GM23338 (cell line): Measurements from ENCODE around the gene ZBTB1.

Experiments
- CREB1 ChIP-seq: fragments of 250-450 bp; sonication (Bioruptor Pico); IDR thresholded peaks from 2 replicates; pipeline ENCODE4 v1.5.0; 2020; ENCODE audit warnings: low read depth, mild to moderate bottlenecking, moderate library complexity
- ETS1 ChIP-seq: IDR thresholded peaks from 2 replicates; pipeline ENCODE4 v1.6.1; 2016; ENCODE audit warnings: antibody characterized with exemption
- EZH2 ChIP-seq: fragments of 200-600 bp; sonication (generic); IDR thresholded peaks from one replicate; pipeline ENCODE4 v1.8.0; 2017; ENCODE audit warnings: antibody characterized with exemption, mild to moderate bottlenecking, low read depth; ENCODE audit not compliant: unreplicated experiment
- EZH2phosphoT487 ChIP-seq: fragments of 200-600 bp; sonication (generic); IDR thresholded peaks from one replicate; pipeline ENCODE4 v1.8.1; 2018; ENCODE audit warnings: antibody characterized with exemption; ENCODE audit not compliant: unreplicated experiment
- JUNB ChIP-seq: IDR thresholded peaks from one replicate; pipeline ENCODE4 v1.6.1; 2016; ENCODE audit warnings: antibody characterized with exemption; ENCODE audit not compliant: unreplicated experiment
- NANOG ChIP-seq: IDR thresholded peaks from 2 replicates; pipeline ENCODE4 v1.6.1; 2016; ENCODE audit warnings: antibody characterized with exemption, borderline replicate concordance
- POLR2AphosphoS5 ChIP-seq: IDR thresholded peaks from 2 replicates; pipeline ENCODE4 v1.6.1; 2016; ENCODE audit warnings: antibody characterized with exemption, low read depth
- REST ChIP-seq: IDR thresholded peaks from one replicate; pipeline ENCODE4 v1.6.1; 2018; ENCODE audit warnings: antibody characterized with exemption; ENCODE audit not compliant: unreplicated experiment
- ZNF114 ChIP-seq: fragments of 250-450 bp; sonication (Bioruptor Pico); IDR thresholded peaks from 2 replicates; pipeline ENCODE4 v1.5.0; 2020; ENCODE audit warnings: mild to moderate bottlenecking, moderate library complexity
- ZNF331 ChIP-seq: fragments of 250-450 bp; sonication (Bioruptor Pico); IDR thresholded peaks from 2 replicates; pipeline ENCODE4 v1.5.0; 2020; ENCODE audit warnings: low read depth, mild to moderate bottlenecking, moderate library complexity
- TF ChIP-seq, protein P1 (sequence below), 2 experiments: fragments of 200-600 bp in 1 of 2; sonication (generic) in 1 of 2; conservative IDR thresholded peaks; 2 replicates each; pipeline versions ENCODE4 v1.5.1 to v1.6.1; 2016 to 2017; ENCODE audit warnings: antibody characterized with exemption in 2 of 2, low read depth in 2 of 2, mild to moderate bottlenecking in 2 of 2, moderate library complexity in 1 of 2

DNA sequence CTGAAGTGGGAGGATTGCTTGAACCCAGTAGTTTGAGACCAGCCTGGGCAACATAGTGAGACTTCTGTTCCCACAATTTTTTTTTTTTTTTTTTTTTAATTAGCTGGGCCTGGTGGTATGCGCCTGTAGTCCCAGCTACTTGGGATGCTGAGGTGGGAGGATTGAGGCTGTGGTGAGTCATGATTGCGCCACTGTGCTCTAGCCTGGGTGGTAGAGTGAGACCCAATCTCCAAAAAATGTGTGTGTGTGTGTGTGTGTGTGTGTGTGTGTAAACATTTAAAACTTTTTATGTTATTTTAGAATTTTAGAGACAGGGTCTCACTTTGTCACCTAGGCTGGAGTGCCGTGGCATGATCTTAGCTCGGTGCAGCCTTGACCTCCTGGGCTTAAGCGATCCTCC lies 52.0 kb downstream of the ZBTB1 start:
- TF ChIP-seq, protein P1, sequence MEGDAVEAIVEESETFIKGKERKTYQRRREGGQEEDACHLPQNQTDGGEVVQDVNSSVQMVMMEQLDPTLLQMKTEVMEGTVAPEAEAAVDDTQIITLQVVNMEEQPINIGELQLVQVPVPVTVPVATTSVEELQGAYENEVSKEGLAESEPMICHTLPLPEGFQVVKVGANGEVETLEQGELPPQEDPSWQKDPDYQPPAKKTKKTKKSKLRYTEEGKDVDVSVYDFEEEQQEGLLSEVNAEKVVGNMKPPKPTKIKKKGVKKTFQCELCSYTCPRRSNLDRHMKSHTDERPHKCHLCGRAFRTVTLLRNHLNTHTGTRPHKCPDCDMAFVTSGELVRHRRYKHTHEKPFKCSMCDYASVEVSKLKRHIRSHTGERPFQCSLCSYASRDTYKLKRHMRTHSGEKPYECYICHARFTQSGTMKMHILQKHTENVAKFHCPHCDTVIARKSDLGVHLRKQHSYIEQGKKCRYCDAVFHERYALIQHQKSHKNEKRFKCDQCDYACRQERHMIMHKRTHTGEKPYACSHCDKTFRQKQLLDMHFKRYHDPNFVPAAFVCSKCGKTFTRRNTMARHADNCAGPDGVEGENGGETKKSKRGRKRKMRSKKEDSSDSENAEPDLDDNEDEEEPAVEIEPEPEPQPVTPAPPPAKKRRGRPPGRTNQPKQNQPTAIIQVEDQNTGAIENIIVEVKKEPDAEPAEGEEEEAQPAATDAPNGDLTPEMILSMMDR (conservative IDR thresholded peaks at IDR 0.05; ENCODE audit: low read depth in 2 of 2) = no peak
- TF ChIP-seq JUNB = no peak
- no peak for TF ChIP-seq POLR2AphosphoS5
- TF ChIP-seq ETS1 = no peak
- TF ChIP-seq EZH2 = no peak
- TF ChIP-seq NANOG = no peak
- TF ChIP-seq EZH2phosphoT487 = no peak
- TF ChIP-seq CREB1 (CRISPR knock-in tag) = no peak
- no peak for TF ChIP-seq ZNF331
- TF ChIP-seq REST = no peak
- no peak for TF ChIP-seq ZNF114 (CRISPR knock-in tag)
